Measurements from ENCODE around the gene RPA3.
A peak's percentile ranks its signal among the peaks of the same experiment; 100 is the strongest.

The RPA3 gene

GRCh38 chr7:7696458-7697119 is 21.8 kb downstream of the RPA3 start:
- no peak for TF ChIP-seq CTCF (IDR thresholded peaks at IDR 0.05)
- no peak for DNase-seq (ENCODE audit: low spot score)
- Histone ChIP-seq H3K4me3 (no peak overlapping the region), H3K27ac (no peak overlapping the region)

- no peak overlapping the region for H3K4me3 ChIP-seq
- no peak for DNase-seq (ENCODE audit: low spot score)
- no peak for TF ChIP-seq CTCF (IDR thresholded peaks at IDR 0.05)
- H3K27ac ChIP-seq, result no peak overlapping the region
Observed at GRCh38 chr7:7695111-7695817, 23.1 kb downstream of the RPA3 start.

GRCh38 chr7:7694542-7694941 is 23.9 kb downstream of the RPA3 start:
- no peak for TF ChIP-seq CTCF (IDR thresholded peaks at IDR 0.05)
- Histone ChIP-seq H3K27ac (no peak overlapping the region), H3K4me3 (no peak overlapping the region)
- no peak for DNase-seq (ENCODE audit: low spot score)

GRCh38 chr7:7693881-7694280 is 24.5 kb downstream of the RPA3 start:
- no peak for DNase-seq (ENCODE audit: low spot score)
- Histone ChIP-seq H3K27ac (no peak overlapping the region), H3K4me3 (no peak overlapping the region)
- no peak for TF ChIP-seq CTCF (IDR thresholded peaks at IDR 0.05)

GRCh38 chr7:7688956-7689355 is 29.5 kb downstream of the RPA3 start:
- H3K4me3 ChIP-seq, result no peak overlapping the region
- TF ChIP-seq CTCF (IDR thresholded peaks at IDR 0.05), result no peak
- H3K27ac ChIP-seq, result no peak overlapping the region
- DNase-seq (ENCODE audit: low spot score), result no peak

GRCh38 chr7:7688310-7688709 is 30.1 kb downstream of the RPA3 start:
- Histone ChIP-seq H3K4me3 (no peak overlapping the region), H3K27ac (peak overlapping the region in 1 of 2 donors; percentile 0)
- no peak for DNase-seq (ENCODE audit: low spot score)
- no peak for TF ChIP-seq CTCF (IDR thresholded peaks at IDR 0.05)

- DNase-seq (ENCODE audit: low spot score), result no peak
- no peak overlapping the region for H3K4me3 ChIP-seq
- peak overlapping the region; percentile 0 to 14 for H3K27ac ChIP-seq
- no peak for TF ChIP-seq CTCF (IDR thresholded peaks at IDR 0.05)
Observed at GRCh38 chr7:7687800-7688199, 30.6 kb downstream of the RPA3 start.
